OCI-LY1 (cell line): ENCODE results near the gene PTPN4.

Experiments used
- H2AFZ ChIP-seq: fragments of 200-600 bp; sonication (generic), shearing (Covaris generic); 2 replicates; pipeline ENCODE4 v1.6.0; 2014; ENCODE audit warnings: antibody characterized with exemption, mild to moderate bottlenecking, low read length
- H3F3A ChIP-seq: fragments of 200-600 bp; sonication (generic), shearing (Covaris generic); 2 replicates; pipeline ENCODE4 v1.6.0; 2014; ENCODE audit warnings: mild to moderate bottlenecking, antibody characterized with exemption, low read length, moderate library complexity; ENCODE audit not compliant: insufficient read depth
- H3K27ac ChIP-seq: fragments of 200-600 bp; sonication (generic); 2 replicates; pipeline ENCODE4 v1.5.1; 2014; ENCODE audit warnings: low read length, mixed run types, mild to moderate bottlenecking, low read depth; ENCODE audit not compliant: poor library complexity, severe bottlenecking
- H3K27me3 ChIP-seq: fragments of 200-600 bp; sonication (generic); 2 replicates; pipeline ENCODE4 v1.6.0; 2014; ENCODE audit warnings: antibody characterized with exemption, mild to moderate bottlenecking, low read length, moderate library complexity; ENCODE audit not compliant: insufficient read depth
- H3K36me3 ChIP-seq: fragments of 200-600 bp; sonication (generic); 2 replicates; pipeline ENCODE4 v1.6.1; 2014; ENCODE audit warnings: mild to moderate bottlenecking, antibody characterized with exemption, low read length, moderate library complexity, mixed read lengths; ENCODE audit not compliant: insufficient read depth
- H3K4me1 ChIP-seq: fragments of 200-600 bp; sonication (generic); 2 replicates; pipeline ENCODE4 v1.5.1; 2014; ENCODE audit warnings: mild to moderate bottlenecking, low read length, moderate library complexity; ENCODE audit not compliant: insufficient read depth, severe bottlenecking
- H3K4me2 ChIP-seq: fragments of 200-600 bp; sonication (generic), shearing (Covaris generic); 2 replicates; pipeline ENCODE4 v1.6.1; 2014; ENCODE audit warnings: low read length
- H3K4me3 ChIP-seq: fragments of 200-600 bp; sonication (generic); 2 replicates; pipeline ENCODE4 v1.5.1; 2014; ENCODE audit warnings: low read length, low read depth, mild to moderate bottlenecking, mixed read lengths; ENCODE audit not compliant: poor library complexity, severe bottlenecking
- H3K79me2 ChIP-seq: fragments of 200-600 bp; shearing (Covaris generic); 2 replicates; pipeline ENCODE4 v1.6.1; 2016; ENCODE audit warnings: mixed run types, low read length, mixed read lengths; ENCODE audit not compliant: insufficient read depth
- H3K9ac ChIP-seq: fragments of 200-600 bp; sonication (generic), shearing (Covaris generic); 2 replicates; pipeline ENCODE4 v1.6.1; 2014; ENCODE audit warnings: mild to moderate bottlenecking, low read length, mixed read lengths
- H3K9me2 ChIP-seq: fragments of 200-600 bp; sonication (generic), shearing (Covaris generic); 2 replicates; pipeline ENCODE4 v1.6.1; 2014; ENCODE audit warnings: low read depth, mild to moderate bottlenecking, low read length, mixed read lengths
- H3K9me3 ChIP-seq: fragments of 200-600 bp; shearing (Covaris generic); 2 replicates; pipeline ENCODE4 v1.6.1; 2014; ENCODE audit warnings: low read length, mixed read lengths
- H4K20me1 ChIP-seq: fragments of 200-600 bp; sonication (generic), shearing (Covaris generic); 2 replicates; pipeline ENCODE4 v1.6.0; 2016; ENCODE audit warnings: mild to moderate bottlenecking, low read length; ENCODE audit not compliant: insufficient read depth
- CTCF ChIP-seq: fragments of 200-600 bp; sonication (generic), shearing (Covaris generic); IDR thresholded peaks from 2 replicates; pipeline ENCODE4 v1.5.1; 2017; ENCODE audit warnings: mild to moderate bottlenecking, antibody characterized with exemption, low read length, moderate library complexity, mixed read lengths
- EZH2 ChIP-seq: fragments of 200-600 bp; sonication (generic), shearing (Covaris generic); IDR thresholded peaks from 2 replicates; pipeline ENCODE4 v1.8.0; 2017; ENCODE audit warnings: borderline replicate concordance, mixed run types, mild to moderate bottlenecking, antibody characterized with exemption, low read length, moderate library complexity, mixed read lengths

The PTPN4 gene

GRCh38 chr2:119934319-119934718, 174.6 kb downstream of the PTPN4 start:
- H3F3A ChIP-seq = no peaks in the 10 kb centered on the region
- H3K27me3 ChIP-seq = no peaks in the 10 kb centered on the region
- H2AFZ ChIP-seq = no peak overlapping the region
- H3K36me3 ChIP-seq = peaks cover 6% of the 10 kb centered on the region; the same call in 1 of the 2 replicates
- no peak overlapping the region for H3K27ac ChIP-seq
- TF ChIP-seq EZH2 (no peak), CTCF (no peak)
- H3K79me2 ChIP-seq = no peaks in the 10 kb centered on the region
- H3K4me1 ChIP-seq = no peaks in the 10 kb centered on the region
- H3K9ac ChIP-seq = no peak overlapping the region
- no peaks in the 10 kb centered on the region for H3K9me3 ChIP-seq
- H3K4me2 ChIP-seq = no peak overlapping the region
- H4K20me1 ChIP-seq = no peaks in the 10 kb centered on the region
- H3K9me2 ChIP-seq = no peaks in the 10 kb centered on the region
- H3K4me3 ChIP-seq = no peak overlapping the region

- no peaks in the 10 kb centered on the region for H3K9me2 ChIP-seq
- no peak overlapping the region for H3K4me3 ChIP-seq
- H3K9me3 ChIP-seq = no peaks in the 10 kb centered on the region
- H3K4me1 ChIP-seq = no peaks in the 10 kb centered on the region
- no peaks in the 10 kb centered on the region for H4K20me1 ChIP-seq
- H3K36me3 ChIP-seq = peaks cover 6% of the 10 kb centered on the region; the same call in 1 of the 2 replicates
- no peak overlapping the region for H3K27ac ChIP-seq
- no peaks in the 10 kb centered on the region for H3K27me3 ChIP-seq
- H3K79me2 ChIP-seq = no peaks in the 10 kb centered on the region
- no peak overlapping the region for H3K9ac ChIP-seq
- H3K4me2 ChIP-seq = no peak overlapping the region
- no peak overlapping the region for H2AFZ ChIP-seq
- no peaks in the 10 kb centered on the region for H3F3A ChIP-seq
- no peak for TF ChIP-seq EZH2
- no peak for TF ChIP-seq CTCF
Observed at GRCh38 chr2:119937680-119938079, 178.0 kb downstream of the PTPN4 start.

DNA sequence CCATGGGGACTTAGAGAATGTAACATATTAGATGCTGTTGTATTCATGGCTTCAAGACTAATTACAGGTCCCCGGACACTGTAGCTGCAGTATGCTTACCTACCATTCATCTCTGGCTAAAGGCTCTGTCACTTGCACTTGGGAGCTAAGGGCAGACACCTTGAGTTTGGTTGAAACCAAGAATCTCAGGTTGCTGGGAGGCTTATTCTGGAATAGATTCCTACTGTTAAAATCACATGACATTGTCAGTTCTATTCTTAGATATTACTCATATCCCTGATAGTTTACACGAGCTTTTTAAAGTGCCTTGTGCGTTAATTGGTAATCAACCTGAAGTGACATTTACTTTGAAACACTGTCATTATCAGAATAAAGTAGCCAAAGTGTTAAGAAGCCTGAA, 180.2 kb downstream of the PTPN4 start:
- no peaks in the 10 kb centered on the region for H3K27me3 ChIP-seq
- H3K79me2 ChIP-seq = no peaks in the 10 kb centered on the region
- no peaks in the 10 kb centered on the region for H3K4me1 ChIP-seq
- no peak overlapping the region for H3K9ac ChIP-seq
- H3K9me2 ChIP-seq = no peaks in the 10 kb centered on the region
- no peak overlapping the region for H3K4me3 ChIP-seq
- H4K20me1 ChIP-seq = no peaks in the 10 kb centered on the region
- no peak overlapping the region for H3K4me2 ChIP-seq
- no peak overlapping the region for H2AFZ ChIP-seq
- peaks cover 6% of the 10 kb centered on the region; the same call in 1 of the 2 replicates for H3K36me3 ChIP-seq
- no peaks in the 10 kb centered on the region for H3K9me3 ChIP-seq
- no peak overlapping the region for H3K27ac ChIP-seq
- H3F3A ChIP-seq = no peaks in the 10 kb centered on the region
- TF ChIP-seq EZH2 = no peak
- no peak for TF ChIP-seq CTCF
